IMR-90 (cell line): ENCODE results near the gene CLPTM1L. TPM values are rescaled to one million over a fixed set of nuclear protein-coding genes. Genes with fewer than 3 reads are reported as not detected.
A peak's percentile ranks its signal among the peaks of the same experiment; 100 is the strongest.

Experiments
- CTCF ChIP-seq: conservative IDR thresholded peaks from 2 replicates; pipeline ENCODE4 v1.5.1; 2012; ENCODE audit warnings: mild to moderate bottlenecking, low read depth, low read length, improper control_type of control experiment
- NFE2L2 ChIP-seq: fragments of 150-350 bp; IDR thresholded peaks from 2 replicates; pipeline ENCODE4 v1.6.1; 2016; ENCODE audit warnings: low read depth, mild to moderate bottlenecking, low read length
- polyA plus RNA-seq, 3 experiments: library from polyadenylated mRNA; depleted of rRNA; stranded (reverse); fragments of >200 nt; gene quantifications; 2 replicates each; pipeline ENCODE4 v1.2.3, GENCODE V29; 2012; ENCODE audit warnings: low replicate concordance in 1 of 3
- total RNA-seq: library from RNA; depleted of rRNA; stranded (reverse); fragments of >200 nt; gene quantifications from 2 replicates; pipeline ENCODE4 v1.2.3, GENCODE V29; 2012

CLPTM1L gene
- total and polyA plus RNA-seq, 2 of the 4 experiments (the other 2 are of a cell fraction) = 114 to 137 TPM

- TF ChIP-seq CTCF = peak; percentile 41
- no peak for TF ChIP-seq NFE2L2
Measured at GRCh38 chr5:1380011-1380817, 35.3 kb upstream of the CLPTM1L start (continued).
